ENCODE measurements around the gene KIAA2012. TPM values are rescaled to one million over a fixed set of nuclear protein-coding genes. Genes with fewer than 3 reads are reported as not detected.

KIAA2012 gene
- total RNA-seq, 2 experiments from 2014 or later = not detected

DNA sequence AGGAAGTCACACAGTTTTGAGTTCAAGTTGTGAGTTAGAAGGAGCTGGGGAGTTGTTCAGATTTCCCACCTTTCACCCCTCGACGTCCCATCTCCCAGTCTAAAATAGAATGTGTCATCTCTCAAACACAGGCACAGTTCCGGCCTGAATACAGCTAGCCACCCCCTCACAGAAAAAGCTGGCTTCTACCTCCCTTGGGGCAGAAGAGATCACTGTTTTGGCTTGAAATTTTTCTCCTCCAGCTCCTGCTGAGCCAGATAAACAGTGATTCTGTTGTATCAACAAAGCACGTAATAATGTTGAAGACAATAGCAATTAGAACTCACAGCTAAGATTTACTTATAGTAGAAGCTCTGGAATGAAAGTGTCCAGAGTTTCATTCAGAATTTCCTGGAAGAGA is 74.7 kb downstream of the KIAA2012 start:
- H3K9me2 ChIP-seq (ENCODE audit: insufficient read depth, low read length) = no peaks in the 10 kb centered on the region
- no peaks in the 10 kb centered on the region for H3K4me1 ChIP-seq (ENCODE audit: insufficient read depth, low read length, poor library complexity, severe bottlenecking)
- no peak overlapping the region for H3K27ac ChIP-seq (ENCODE audit: low read depth, low read length, poor library complexity, severe bottlenecking)
- intact Hi-C loops (cut with micrococcal nuclease; ENCODE audit: unreplicated experiment) = no loop called here
- H3K4me2 ChIP-seq (ENCODE audit: low read length) = no peak overlapping the region
- H3K4me3 ChIP-seq (ENCODE audit: low read depth, low read length, poor library complexity, severe bottlenecking) = no peak overlapping the region
- H4K20me1 ChIP-seq (ENCODE audit: insufficient read depth, low read length) = no peaks in the 10 kb centered on the region
- no peaks in the 10 kb centered on the region for H3K36me3 ChIP-seq (ENCODE audit: insufficient read depth, low read length)
- no TSS peak for BruUV-seq (replicated peaks)
- POLR2A ChIA-PET = interaction anchor here (0.6 to 1.2 kb wide), 4 partner anchors 31 to 490 kb away, joined by 3 to 5 read pairs (median 3); no protein-coding TSS in a partner anchor
- CTCF ChIA-PET (ENCODE audit: unreplicated experiment) = no interaction called here
- no peak overlapping the region for H2AFZ ChIP-seq (ENCODE audit: low read length)
- no peaks in the 10 kb centered on the region for H3K9me3 ChIP-seq (ENCODE audit: low read length)
- DNase-seq (ENCODE audit: low spot score) = no peak
- H3K79me2 ChIP-seq (ENCODE audit: insufficient read depth, low read depth, low read length) = no peaks in the 10 kb centered on the region
- TF ChIP-seq EZH2phosphoT487 (IDR thresholded peaks at IDR 0.05; ENCODE audit: borderline replicate concordance, low read depth, low read length) = no peak
- TF ChIP-seq, protein P1, sequence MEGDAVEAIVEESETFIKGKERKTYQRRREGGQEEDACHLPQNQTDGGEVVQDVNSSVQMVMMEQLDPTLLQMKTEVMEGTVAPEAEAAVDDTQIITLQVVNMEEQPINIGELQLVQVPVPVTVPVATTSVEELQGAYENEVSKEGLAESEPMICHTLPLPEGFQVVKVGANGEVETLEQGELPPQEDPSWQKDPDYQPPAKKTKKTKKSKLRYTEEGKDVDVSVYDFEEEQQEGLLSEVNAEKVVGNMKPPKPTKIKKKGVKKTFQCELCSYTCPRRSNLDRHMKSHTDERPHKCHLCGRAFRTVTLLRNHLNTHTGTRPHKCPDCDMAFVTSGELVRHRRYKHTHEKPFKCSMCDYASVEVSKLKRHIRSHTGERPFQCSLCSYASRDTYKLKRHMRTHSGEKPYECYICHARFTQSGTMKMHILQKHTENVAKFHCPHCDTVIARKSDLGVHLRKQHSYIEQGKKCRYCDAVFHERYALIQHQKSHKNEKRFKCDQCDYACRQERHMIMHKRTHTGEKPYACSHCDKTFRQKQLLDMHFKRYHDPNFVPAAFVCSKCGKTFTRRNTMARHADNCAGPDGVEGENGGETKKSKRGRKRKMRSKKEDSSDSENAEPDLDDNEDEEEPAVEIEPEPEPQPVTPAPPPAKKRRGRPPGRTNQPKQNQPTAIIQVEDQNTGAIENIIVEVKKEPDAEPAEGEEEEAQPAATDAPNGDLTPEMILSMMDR (conservative IDR thresholded peaks at IDR 0.05; ENCODE audit: low read length) = no peak

DNA sequence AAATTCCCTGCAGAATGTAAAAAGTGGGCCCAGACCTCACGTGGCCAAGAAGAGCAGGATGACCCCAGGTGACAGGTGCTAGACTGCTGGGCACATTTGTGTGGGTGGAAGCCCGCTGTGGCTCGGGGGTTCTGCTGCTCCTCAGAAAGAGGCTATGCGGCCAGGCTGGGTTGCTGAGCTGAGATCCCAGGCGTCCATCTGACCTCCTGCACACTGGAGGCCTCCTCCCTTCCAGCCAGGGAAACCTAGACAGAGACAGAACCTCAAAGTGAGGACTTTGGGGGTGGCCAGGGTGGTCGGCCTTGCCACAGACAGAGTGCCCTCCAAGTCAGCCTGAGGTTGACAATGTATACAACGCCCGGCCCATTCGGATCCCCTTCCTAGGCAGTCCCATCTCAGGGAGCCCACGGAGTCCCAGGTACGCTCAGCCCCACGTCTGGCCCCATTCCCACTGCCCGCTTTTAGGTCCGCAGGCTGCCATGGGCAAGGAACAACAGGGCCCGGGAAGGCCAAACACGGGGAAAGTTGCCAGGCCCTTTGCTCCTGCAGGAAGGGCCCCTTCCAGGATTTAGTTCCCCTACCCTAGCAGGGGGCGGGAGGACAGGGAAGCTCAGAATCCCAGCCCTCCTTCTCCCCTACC is 75.6 kb downstream of the KIAA2012 start:
- Histone ChIP-seq H3K9me2 (ENCODE audit: insufficient read depth, low read length) (no peaks in the 10 kb centered on the region), H3K4me2 (ENCODE audit: low read length) (no peak overlapping the region), H4K20me1 (ENCODE audit: insufficient read depth, low read length) (no peaks in the 10 kb centered on the region), H3K4me3 (ENCODE audit: low read depth, low read length, poor library complexity, severe bottlenecking) (no peak overlapping the region), H3K4me1 (ENCODE audit: insufficient read depth, low read length, poor library complexity, severe bottlenecking) (no peaks in the 10 kb centered on the region), H3K27ac (ENCODE audit: low read depth, low read length, poor library complexity, severe bottlenecking) (no peak overlapping the region), H2AFZ (ENCODE audit: low read length) (no peak overlapping the region), H3K36me3 (ENCODE audit: insufficient read depth, low read length) (no peaks in the 10 kb centered on the region), H3K79me2 (ENCODE audit: insufficient read depth, low read depth, low read length) (no peaks in the 10 kb centered on the region), H3K9me3 (ENCODE audit: low read length) (no peaks in the 10 kb centered on the region)
- TF ChIP-seq EZH2phosphoT487 (IDR thresholded peaks at IDR 0.05; ENCODE audit: borderline replicate concordance, low read depth, low read length) = no peak
- TF ChIP-seq, protein P1 (conservative IDR thresholded peaks at IDR 0.05; ENCODE audit: low read length) = no peak
- CTCF ChIA-PET (ENCODE audit: unreplicated experiment) = no interaction called here
- intact Hi-C loops (cut with micrococcal nuclease; ENCODE audit: unreplicated experiment) = no loop called here
- POLR2A ChIA-PET = interaction anchor here (0.8 to 1.2 kb wide), 3 partner anchors 10 to 135 kb away, joined by 3 to 4 read pairs (median 3); no protein-coding TSS in a partner anchor
- BruUV-seq (replicated peaks) = no TSS peak
- no peak for DNase-seq (ENCODE audit: low spot score)

DNA sequence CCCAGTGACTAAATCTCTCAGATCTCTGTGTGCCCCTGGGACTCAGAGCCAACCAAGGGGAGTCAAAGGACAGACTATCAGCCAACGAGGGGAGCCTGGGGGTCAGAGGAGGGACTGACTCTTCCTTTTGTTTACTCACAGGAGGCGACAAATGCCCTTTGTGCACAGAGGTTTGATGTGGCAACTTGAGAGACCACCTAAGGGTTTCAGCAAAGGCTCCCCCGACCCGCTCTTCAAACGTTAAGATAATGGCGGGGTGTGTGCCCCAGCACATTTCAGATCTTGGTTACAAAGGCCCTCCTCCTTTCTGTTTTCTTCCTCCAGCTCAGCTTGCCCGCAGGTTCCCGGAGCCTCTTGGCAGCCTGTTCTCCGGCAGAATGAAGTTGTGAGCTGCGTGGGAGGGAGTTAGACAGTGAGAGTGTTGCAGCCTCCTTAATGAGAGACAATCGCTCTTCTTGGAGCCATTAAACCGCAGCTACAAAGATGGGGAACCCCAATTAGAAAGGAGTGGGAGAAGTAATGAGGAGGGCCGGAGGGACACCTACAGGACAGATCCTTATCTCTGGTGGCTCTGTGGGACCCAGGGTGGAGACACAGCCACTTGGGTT is 76.2 kb downstream of the KIAA2012 start:
- Histone ChIP-seq H3K9me3 (ENCODE audit: low read length) (no peaks in the 10 kb centered on the region), H3K4me2 (ENCODE audit: low read length) (no peak overlapping the region), H3K36me3 (ENCODE audit: insufficient read depth, low read length) (no peaks in the 10 kb centered on the region), H3K27ac (ENCODE audit: low read depth, low read length, poor library complexity, severe bottlenecking) (no peak overlapping the region), H2AFZ (ENCODE audit: low read length) (no peak overlapping the region), H3K4me1 (ENCODE audit: insufficient read depth, low read length, poor library complexity, severe bottlenecking) (no peaks in the 10 kb centered on the region), H3K4me3 (ENCODE audit: low read depth, low read length, poor library complexity, severe bottlenecking) (no peak overlapping the region), H3K9me2 (ENCODE audit: insufficient read depth, low read length) (no peaks in the 10 kb centered on the region), H4K20me1 (ENCODE audit: insufficient read depth, low read length) (no peaks in the 10 kb centered on the region), H3K79me2 (ENCODE audit: insufficient read depth, low read depth, low read length) (no peaks in the 10 kb centered on the region)
- BruUV-seq (replicated peaks) = no TSS peak
- TF ChIP-seq, protein P1 (conservative IDR thresholded peaks at IDR 0.05; ENCODE audit: low read length) = no peak
- TF ChIP-seq EZH2phosphoT487 (IDR thresholded peaks at IDR 0.05; ENCODE audit: borderline replicate concordance, low read depth, low read length) = no peak
- intact Hi-C loops (cut with micrococcal nuclease; ENCODE audit: unreplicated experiment) = no loop called here
- POLR2A ChIA-PET = interaction anchor here (0.8 to 1.2 kb wide), 2 partner anchors 10 to 14 kb away, joined by 3 to 4 read pairs; no protein-coding TSS in a partner anchor
- CTCF ChIA-PET (ENCODE audit: unreplicated experiment) = no interaction called here
- DNase-seq (ENCODE audit: low spot score) = no peak
